PFSK-1 (cell line): ENCODE data around the gene DAB2IP.

Experiments used
- FOXP2 ChIP-seq: optimal IDR thresholded peaks from 2 replicates; pipeline ENCODE3; 2011; ENCODE audit warnings: borderline replicate concordance, control low read depth, inconsistent platforms; ENCODE audit not compliant: insufficient read depth; ENCODE audit errors: extremely low read length, extremely low read depth
- POLR2AphosphoS5 ChIP-seq: IDR thresholded peaks from 2 replicates; pipeline ENCODE4 v1.6.1; 2012; ENCODE audit warnings: low read depth, mild to moderate bottlenecking, control low read depth, low read length, moderate library complexity
- REST ChIP-seq, 2 experiments: IDR thresholded peaks; 2 replicates each; pipeline versions ENCODE4 v1.6.1 to v1.8.0; 2011 to 2012; ENCODE audit warnings: low read depth in 2 of 2, low read length in 2 of 2, control low read depth in 1 of 2, inconsistent platforms in 1 of 2, mild to moderate bottlenecking in 1 of 2, moderate library complexity in 1 of 2; ENCODE audit not compliant: insufficient read depth in 1 of 2
- SIN3A ChIP-seq: IDR thresholded peaks from 2 replicates; pipeline ENCODE4 v1.6.1; 2012; ENCODE audit warnings: mild to moderate bottlenecking, low read length, moderate library complexity, borderline replicate concordance; ENCODE audit not compliant: insufficient read depth
- TAF1 ChIP-seq: IDR thresholded peaks from 2 replicates; pipeline ENCODE4 v1.6.1; 2012; ENCODE audit warnings: low read length, control low read depth, borderline replicate concordance; ENCODE audit not compliant: insufficient read depth

Gene DAB2IP

GRCh38 chr9:121797081-121797480 lies 145.6 kb downstream of the DAB2IP start:
- TF ChIP-seq POLR2AphosphoS5 (no peak), REST (IDR thresholded peaks at IDR 0.05; ENCODE audit: insufficient read depth in 1 of 2, low read depth in 2 of 2, low read length in 2 of 2) (no peak), TAF1 (no peak), FOXP2 (no peak), SIN3A (no peak)

- TF ChIP-seq POLR2AphosphoS5 (no peak), FOXP2 (no peak), TAF1 (no peak), REST (IDR thresholded peaks at IDR 0.05; ENCODE audit: insufficient read depth in 1 of 2, low read depth in 2 of 2, low read length in 2 of 2) (no peak), SIN3A (no peak)
Measured at GRCh38 chr9:121798941-121799340, 147.5 kb downstream of the DAB2IP start.

- no peak for TF ChIP-seq REST (IDR thresholded peaks at IDR 0.05; ENCODE audit: insufficient read depth in 1 of 2, low read depth in 2 of 2, low read length in 2 of 2)
- no peak for TF ChIP-seq TAF1
- TF ChIP-seq SIN3A = no peak
- TF ChIP-seq POLR2AphosphoS5 = no peak
- no peak for TF ChIP-seq FOXP2
Measured at GRCh38 chr9:121800376-121800775, 148.9 kb downstream of the DAB2IP start.

- no peak for TF ChIP-seq TAF1
- TF ChIP-seq FOXP2 = no peak
- TF ChIP-seq SIN3A = no peak
- no peak for TF ChIP-seq POLR2AphosphoS5
- no peak for TF ChIP-seq REST (IDR thresholded peaks at IDR 0.05; ENCODE audit: insufficient read depth in 1 of 2, low read depth in 2 of 2, low read length in 2 of 2)
Measured at GRCh38 chr9:121801579-121801978, 150.1 kb downstream of the DAB2IP start.

GRCh38 chr9:121802753-121803152 lies 151.3 kb downstream of the DAB2IP start:
- TF ChIP-seq REST (IDR thresholded peaks at IDR 0.05; ENCODE audit: insufficient read depth in 1 of 2, low read depth in 2 of 2, low read length in 2 of 2) = no peak
- TF ChIP-seq POLR2AphosphoS5 = no peak
- TF ChIP-seq TAF1 = no peak
- no peak for TF ChIP-seq FOXP2
- TF ChIP-seq SIN3A = no peak
